ENCODE results near the gene GLI2. TPM values are rescaled to one million over a fixed set of nuclear protein-coding genes. Genes with fewer than 3 reads are reported as not detected.

GLI2 gene
- total RNA-seq, 2 donors from 2014 or later: 17.0 to 24.2 TPM

DNA sequence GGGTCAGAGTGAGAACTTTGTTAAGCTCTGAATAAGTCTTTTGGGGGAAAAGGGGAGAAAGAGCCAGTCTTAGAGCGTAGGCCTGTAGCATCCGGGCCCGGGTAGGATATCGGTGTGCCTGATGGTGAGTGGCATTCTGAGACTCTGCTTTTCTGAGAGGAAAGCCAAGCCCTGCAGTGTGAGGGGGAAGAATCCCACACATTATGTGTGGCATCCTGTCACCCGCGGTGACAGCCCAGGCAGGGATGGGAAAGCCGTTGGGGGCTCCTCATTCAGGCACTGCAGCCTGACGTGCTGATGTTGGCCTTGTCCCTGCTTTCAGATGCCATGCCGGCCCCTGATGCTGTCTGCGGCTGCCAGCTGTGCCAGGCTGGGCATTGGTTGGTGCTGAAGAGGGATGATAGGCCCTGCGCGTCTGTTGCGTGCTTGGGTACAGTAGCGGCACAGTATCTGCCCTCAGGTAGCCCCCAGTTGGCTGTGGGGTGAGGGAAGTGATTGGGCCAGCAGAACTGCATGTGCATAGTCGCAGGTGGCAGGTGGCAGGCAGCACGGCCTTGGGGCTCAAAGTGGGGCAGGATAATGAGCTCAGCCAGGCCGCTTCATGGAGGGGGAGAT lies 37.6 kb downstream of the GLI2 start:
- Mint-ChIP-seq H3K4me1 (peaks cover 17% of the 10 kb centered on the region), H3K36me3 (ENCODE audit: low read depth) (peaks cover 2% of the 10 kb centered on the region), H3K9me3 (no peaks in the 10 kb centered on the region), H3K27ac (no peak overlapping the region), H3K27me3 (ENCODE audit: insufficient read depth) (no peaks in the 10 kb centered on the region), H3K4me3 (no peak overlapping the region)
- Histone ChIP-seq H3K4me1 (ENCODE audit: control insufficient read depth, insufficient read depth, low read length) (no peaks in the 10 kb centered on the region), H3K27me3 (ENCODE audit: control insufficient read depth, insufficient read depth, low read length, poor library complexity, severe bottlenecking) (no peaks in the 10 kb centered on the region), H3K9me3 (ENCODE audit: control insufficient read depth, low read length) (no peaks in the 10 kb centered on the region), H3K4me3 (ENCODE audit: low read length) (no peak overlapping the region), H3K9ac (ENCODE audit: extremely low read depth, low read length, poor library complexity, severe bottlenecking) (no peak overlapping the region), H3K36me3 (ENCODE audit: control insufficient read depth, insufficient read depth, low read length) (no peaks in the 10 kb centered on the region), H3K27ac (ENCODE audit: low read depth, low read length) (no peak overlapping the region)
- peak; percentile 71 for DNase-seq
- TF ChIP-seq, protein P1, sequence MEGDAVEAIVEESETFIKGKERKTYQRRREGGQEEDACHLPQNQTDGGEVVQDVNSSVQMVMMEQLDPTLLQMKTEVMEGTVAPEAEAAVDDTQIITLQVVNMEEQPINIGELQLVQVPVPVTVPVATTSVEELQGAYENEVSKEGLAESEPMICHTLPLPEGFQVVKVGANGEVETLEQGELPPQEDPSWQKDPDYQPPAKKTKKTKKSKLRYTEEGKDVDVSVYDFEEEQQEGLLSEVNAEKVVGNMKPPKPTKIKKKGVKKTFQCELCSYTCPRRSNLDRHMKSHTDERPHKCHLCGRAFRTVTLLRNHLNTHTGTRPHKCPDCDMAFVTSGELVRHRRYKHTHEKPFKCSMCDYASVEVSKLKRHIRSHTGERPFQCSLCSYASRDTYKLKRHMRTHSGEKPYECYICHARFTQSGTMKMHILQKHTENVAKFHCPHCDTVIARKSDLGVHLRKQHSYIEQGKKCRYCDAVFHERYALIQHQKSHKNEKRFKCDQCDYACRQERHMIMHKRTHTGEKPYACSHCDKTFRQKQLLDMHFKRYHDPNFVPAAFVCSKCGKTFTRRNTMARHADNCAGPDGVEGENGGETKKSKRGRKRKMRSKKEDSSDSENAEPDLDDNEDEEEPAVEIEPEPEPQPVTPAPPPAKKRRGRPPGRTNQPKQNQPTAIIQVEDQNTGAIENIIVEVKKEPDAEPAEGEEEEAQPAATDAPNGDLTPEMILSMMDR (conservative IDR thresholded peaks at IDR 0.05): no peak
- WGBS, 2 experiments (ENCODE audit: insufficient coverage in 1 of 2, insufficient read length in 1 of 2): 71 to 85% methylated on average over 10 to 17 of the region's 17 CpGs

DNA sequence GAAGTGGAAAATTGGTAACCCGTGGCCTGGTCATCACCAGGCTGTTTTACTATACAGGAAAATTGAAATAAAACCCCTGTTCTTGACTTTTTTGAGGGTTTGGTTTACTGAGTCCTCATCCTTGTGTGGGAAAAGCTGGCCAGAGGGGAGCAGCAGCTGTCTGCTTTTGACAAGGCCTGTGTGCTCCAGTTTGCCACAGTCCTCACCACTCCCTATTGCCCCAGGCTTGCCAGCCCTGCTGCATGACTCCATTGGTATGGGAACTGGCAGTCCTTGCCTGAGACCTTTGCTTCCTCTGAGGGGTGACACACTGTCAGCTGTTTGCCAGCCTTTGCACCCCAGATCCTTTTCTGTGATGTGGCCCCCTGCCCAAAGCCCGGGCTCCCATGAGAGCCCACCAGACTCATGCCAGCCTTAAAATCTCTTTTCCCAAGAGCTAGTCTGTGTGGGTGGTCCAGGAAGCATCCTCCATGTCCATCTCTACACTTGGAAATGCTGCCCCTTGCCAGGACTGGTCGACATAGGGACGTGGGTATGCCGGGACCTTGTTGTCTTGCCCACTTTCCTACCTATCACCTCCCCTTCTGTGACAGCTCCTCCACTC lies 39.0 kb downstream of the GLI2 start:
- DNase-seq: peak; percentile 22
- TF ChIP-seq, protein P1 (conservative IDR thresholded peaks at IDR 0.05): no peak
- no peaks in the 10 kb centered on the region for H3K36me3 ChIP-seq (ENCODE audit: control insufficient read depth, insufficient read depth, low read length)
- H3K27ac ChIP-seq (ENCODE audit: low read depth, low read length): no peak overlapping the region
- Mint-ChIP-seq H3K27me3 (ENCODE audit: insufficient read depth) (no peaks in the 10 kb centered on the region), H3K9me3 (no peaks in the 10 kb centered on the region), H3K27ac (no peak overlapping the region), H3K4me3 (no peak overlapping the region), H3K4me1 (peaks cover 20% of the 10 kb centered on the region), H3K36me3 (ENCODE audit: low read depth) (peaks cover 2% of the 10 kb centered on the region)
- WGBS, 2 experiments (ENCODE audit: insufficient coverage in 1 of 2, insufficient read length in 1 of 2): 93 to 94% methylated on average over 5 of the region's 5 CpGs
- H3K27me3 ChIP-seq (ENCODE audit: control insufficient read depth, insufficient read depth, low read length, poor library complexity, severe bottlenecking): no peaks in the 10 kb centered on the region
- H3K9ac ChIP-seq (ENCODE audit: extremely low read depth, low read length, poor library complexity, severe bottlenecking): no peak overlapping the region
- no peaks in the 10 kb centered on the region for H3K4me1 ChIP-seq (ENCODE audit: control insufficient read depth, insufficient read depth, low read length)
- H3K9me3 ChIP-seq (ENCODE audit: control insufficient read depth, low read length): no peaks in the 10 kb centered on the region
- H3K4me3 ChIP-seq (ENCODE audit: low read length): no peak overlapping the region

DNA sequence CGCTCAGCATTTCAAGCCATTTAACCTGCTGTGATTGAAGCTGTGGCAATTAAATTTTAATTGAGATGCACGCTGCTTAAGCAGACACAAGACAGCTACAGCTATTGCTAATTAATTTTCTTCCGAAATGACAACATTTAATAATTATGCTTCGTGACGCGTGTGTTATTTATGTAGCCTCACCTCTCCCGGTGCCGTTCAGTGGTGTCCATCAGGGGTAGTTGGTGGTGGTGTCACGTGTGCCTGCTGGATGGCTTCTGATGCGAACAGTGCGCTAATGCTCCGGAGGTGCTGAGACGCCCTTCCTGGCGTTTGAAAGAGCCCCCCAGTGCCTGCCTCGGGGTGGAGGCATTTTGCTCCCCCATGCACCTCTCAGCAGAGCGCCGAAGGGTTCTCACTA lies 39.5 kb downstream of the GLI2 start:
- no peaks in the 10 kb centered on the region for H3K9me3 ChIP-seq (ENCODE audit: control insufficient read depth, low read length)
- H3K9ac ChIP-seq (ENCODE audit: extremely low read depth, low read length, poor library complexity, severe bottlenecking): no peak overlapping the region
- Mint-ChIP-seq H3K27me3 (ENCODE audit: insufficient read depth) (no peaks in the 10 kb centered on the region), H3K4me3 (no peak overlapping the region), H3K9me3 (no peaks in the 10 kb centered on the region), H3K4me1 (peaks cover 24% of the 10 kb centered on the region), H3K27ac (no peak overlapping the region), H3K36me3 (ENCODE audit: low read depth) (peaks cover 3% of the 10 kb centered on the region)
- peak; percentile 37 for DNase-seq
- WGBS, 2 experiments (ENCODE audit: insufficient coverage in 1 of 2, insufficient read length in 1 of 2): 93 to 95% methylated on average over 12 to 17 of the region's 17 CpGs
- no peaks in the 10 kb centered on the region for H3K4me1 ChIP-seq (ENCODE audit: control insufficient read depth, insufficient read depth, low read length)
- H3K27me3 ChIP-seq (ENCODE audit: control insufficient read depth, insufficient read depth, low read length, poor library complexity, severe bottlenecking): no peaks in the 10 kb centered on the region
- H3K36me3 ChIP-seq (ENCODE audit: control insufficient read depth, insufficient read depth, low read length): no peaks in the 10 kb centered on the region
- no peak overlapping the region for H3K27ac ChIP-seq (ENCODE audit: low read depth, low read length)
- no peak overlapping the region for H3K4me3 ChIP-seq (ENCODE audit: low read length)
- TF ChIP-seq, protein P1 (conservative IDR thresholded peaks at IDR 0.05): no peak
